ENCODE results near the gene CDC42BPG. TPM values are rescaled to one million over a fixed set of nuclear protein-coding genes. Genes with fewer than 3 reads are reported as not detected.

CDC42BPG gene
- total RNA-seq, 2 donors from 2014 or later = 1.1 to 1.5 TPM

- Mint-ChIP-seq H3K36me3 (ENCODE audit: insufficient read depth in 2 of 2) (peaks cover 2 to 6% of the 10 kb centered on the region in 2 donors), H3K27me3 (ENCODE audit: low read depth) (no peaks in the 10 kb centered on the region), H3K4me1 (ENCODE audit: low read depth) (peaks cover 27% of the 10 kb centered on the region), H3K4me3 (peak overlapping the region; percentile 86 to 93), H3K9me3 (no peaks in the 10 kb centered on the region), H3K27ac (peak overlapping the region; percentile 91)
- ATAC-seq (replicated peaks in 1 of 2) = no peak
- no peak for DNase-seq
Measured at GRCh38 chr11:64803846-64804345, 40.6 kb downstream of the CDC42BPG start.

- DNase-seq (peak; percentile 93 to 95), ATAC-seq (replicated peaks in 1 of 2) (peak; percentile 91 to 93)
- no peaks in the 10 kb centered on the region for H3K9me3 Mint-ChIP-seq
- peaks cover 27% of the 10 kb centered on the region for H3K4me1 Mint-ChIP-seq (ENCODE audit: low read depth)
- peak within 1 kb of the TSS; percentile 86 to 93 for H3K4me3 Mint-ChIP-seq
- no peaks in the 10 kb centered on the region for H3K27me3 Mint-ChIP-seq (ENCODE audit: low read depth)
- H3K36me3 Mint-ChIP-seq (ENCODE audit: insufficient read depth in 2 of 2) = peaks cover 2 to 8% of the 10 kb centered on the region in 2 donors
- H3K27ac Mint-ChIP-seq = peak within 1 kb of the TSS; percentile 91
Measured at GRCh38 chr11:64803158-64803845, 41.2 kb downstream of the CDC42BPG start, which contains the start of gene MAP4K2. Gene MAP4K2, minus strand, starts transcription at chr11:64803214. Its CDS starts 65 bp downstream, at chr11:64803149.

- no peak for ATAC-seq (replicated peaks in 1 of 2)
- no peak overlapping the region for H3K27ac Mint-ChIP-seq
- DNase-seq = no peak
Measured at GRCh38 chr11:64802370-64803157, 41.9 kb downstream of the CDC42BPG start.

GRCh38 chr11:64801561-64802369 lies 42.7 kb downstream of the CDC42BPG start:
- peak overlapping the region; percentile 76 to 78 for H3K4me3 Mint-ChIP-seq
- DNase-seq (peak in 1 of 2 donors; percentile 19), ATAC-seq (replicated peaks in 1 of 2) (no peak)
- H3K4me1 Mint-ChIP-seq (ENCODE audit: low read depth) = peaks cover 27% of the 10 kb centered on the region
- H3K27ac Mint-ChIP-seq = no peak overlapping the region
- no peaks in the 10 kb centered on the region for H3K9me3 Mint-ChIP-seq
- H3K27me3 Mint-ChIP-seq (ENCODE audit: low read depth) = no peaks in the 10 kb centered on the region
- H3K36me3 Mint-ChIP-seq (ENCODE audit: insufficient read depth in 2 of 2) = peaks cover 2 to 5% of the 10 kb centered on the region in 2 donors

More at GRCh38 chr11:64802370-64803157, 41.9 kb downstream of the CDC42BPG start:
- Mint-ChIP-seq H3K4me1 (ENCODE audit: low read depth) (peaks cover 27% of the 10 kb centered on the region), H3K9me3 (no peaks in the 10 kb centered on the region), H3K36me3 (ENCODE audit: insufficient read depth in 2 of 2) (peaks cover 2 to 6% of the 10 kb centered on the region in 2 donors), H3K27me3 (ENCODE audit: low read depth) (no peaks in the 10 kb centered on the region), H3K4me3 (peak overlapping the region; percentile 76 to 78)

- Mint-ChIP-seq H3K27me3 (ENCODE audit: low read depth) (no peaks in the 10 kb centered on the region), H3K36me3 (ENCODE audit: insufficient read depth in 2 of 2) (peaks cover 2 to 5% of the 10 kb centered on the region in 2 donors), H3K9me3 (no peaks in the 10 kb centered on the region), H3K27ac (no peak overlapping the region), H3K4me3 (peak overlapping the region; percentile 76 to 78), H3K4me1 (ENCODE audit: low read depth) (peaks cover 27% of the 10 kb centered on the region)
- ATAC-seq (replicated peaks in 1 of 2) (no peak), DNase-seq (no peak)
Measured at GRCh38 chr11:64801158-64801464, 43.3 kb downstream of the CDC42BPG start.

- ATAC-seq (replicated peaks in 1 of 2) (no peak), DNase-seq (no peak)
- Mint-ChIP-seq H3K4me1 (ENCODE audit: low read depth) (peaks cover 27% of the 10 kb centered on the region), H3K27ac (no peak overlapping the region), H3K27me3 (ENCODE audit: low read depth) (no peaks in the 10 kb centered on the region), H3K36me3 (ENCODE audit: insufficient read depth in 2 of 2) (peaks cover 2% of the 10 kb centered on the region in 2 donors), H3K4me3 (peak overlapping the region in 1 of 2 donors; percentile 78), H3K9me3 (no peaks in the 10 kb centered on the region)
Measured at GRCh38 chr11:64800303-64801157, 43.9 kb downstream of the CDC42BPG start.

DNA sequence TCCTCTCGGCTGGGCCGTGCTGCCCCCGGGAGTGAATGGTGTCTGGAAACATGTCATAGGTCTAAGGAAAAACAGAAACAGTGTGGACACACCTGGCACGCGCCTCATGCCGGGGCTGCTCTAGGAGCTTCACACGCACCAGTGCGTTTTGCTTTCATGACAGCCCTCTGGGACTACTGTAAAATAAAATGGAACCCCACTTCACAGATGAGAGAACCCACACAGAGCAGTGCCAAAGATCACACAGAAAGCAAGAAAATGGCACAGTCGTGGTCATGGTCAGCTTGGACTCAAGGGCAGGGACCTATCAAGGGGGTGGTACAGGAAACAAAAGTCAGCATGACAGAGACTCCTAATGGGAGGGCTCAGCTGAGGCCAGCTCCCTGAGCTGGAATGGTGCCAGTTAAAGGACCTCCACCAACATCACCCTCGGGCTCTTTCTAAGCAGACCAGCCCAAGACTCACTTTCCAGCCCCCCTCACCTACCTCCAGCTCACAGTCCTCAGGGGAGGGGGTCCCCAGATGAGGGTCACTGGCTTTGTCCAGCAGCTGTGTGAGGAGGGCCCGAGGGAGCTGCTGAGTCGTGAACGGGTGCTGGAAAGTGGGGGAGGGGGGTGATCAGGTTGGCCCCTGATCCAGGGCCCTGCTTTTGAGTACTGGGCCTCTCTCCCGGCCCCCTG lies 44.7 kb downstream of the CDC42BPG start:
- no peak overlapping the region for H3K4me3 Mint-ChIP-seq
- H3K36me3 Mint-ChIP-seq (ENCODE audit: insufficient read depth in 2 of 2) = peaks cover 2% of the 10 kb centered on the region in 2 donors
- no peak for DNase-seq
- peaks cover 31% of the 10 kb centered on the region for H3K4me1 Mint-ChIP-seq (ENCODE audit: low read depth)
- no peaks in the 10 kb centered on the region for H3K9me3 Mint-ChIP-seq
- no peak for ATAC-seq (replicated peaks in 1 of 2)
- no peak overlapping the region for H3K27ac Mint-ChIP-seq
- H3K27me3 Mint-ChIP-seq (ENCODE audit: low read depth) = no peaks in the 10 kb centered on the region

DNA sequence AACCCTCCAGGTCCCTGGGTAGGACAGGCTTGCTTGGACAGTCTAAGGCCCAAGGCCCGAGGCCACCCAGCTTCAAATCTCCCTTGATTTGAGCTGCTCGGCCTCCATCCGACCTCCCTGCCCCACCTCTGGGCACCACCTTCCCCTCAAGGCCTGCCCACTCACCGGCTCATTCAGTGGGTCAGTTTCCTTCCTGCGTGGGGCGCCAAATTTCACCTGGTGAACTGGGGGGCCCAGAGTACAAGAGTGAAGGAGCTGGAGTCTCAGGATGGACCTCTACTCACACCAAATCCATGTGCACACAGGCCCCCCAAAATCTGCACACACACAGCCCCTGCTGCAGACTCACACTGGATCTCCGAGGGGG lies 45.2 kb downstream of the CDC42BPG start:
- Mint-ChIP-seq H3K9me3 (no peaks in the 10 kb centered on the region), H3K27me3 (ENCODE audit: low read depth) (no peaks in the 10 kb centered on the region), H3K4me3 (no peak overlapping the region), H3K4me1 (ENCODE audit: low read depth) (peaks cover 33% of the 10 kb centered on the region), H3K36me3 (ENCODE audit: insufficient read depth in 2 of 2) (peaks cover 2% of the 10 kb centered on the region in 2 donors), H3K27ac (no peak overlapping the region)
- DNase-seq = no peak
- no peak for ATAC-seq (replicated peaks in 1 of 2)

GRCh38 chr11:64796757-64797541 lies 47.5 kb downstream of the CDC42BPG start:
- no peaks in the 10 kb centered on the region for H3K27me3 Mint-ChIP-seq (ENCODE audit: low read depth)
- ATAC-seq (replicated peaks in 1 of 2) (no peak), DNase-seq (no peak)
- no peaks in the 10 kb centered on the region for H3K9me3 Mint-ChIP-seq
- peaks cover 28% of the 10 kb centered on the region for H3K4me1 Mint-ChIP-seq (ENCODE audit: low read depth)
- peaks cover 0 to 2% of the 10 kb centered on the region in 2 donors for H3K36me3 Mint-ChIP-seq (ENCODE audit: insufficient read depth in 2 of 2)
- no peak overlapping the region for H3K4me3 Mint-ChIP-seq
- H3K27ac Mint-ChIP-seq = no peak overlapping the region

DNA sequence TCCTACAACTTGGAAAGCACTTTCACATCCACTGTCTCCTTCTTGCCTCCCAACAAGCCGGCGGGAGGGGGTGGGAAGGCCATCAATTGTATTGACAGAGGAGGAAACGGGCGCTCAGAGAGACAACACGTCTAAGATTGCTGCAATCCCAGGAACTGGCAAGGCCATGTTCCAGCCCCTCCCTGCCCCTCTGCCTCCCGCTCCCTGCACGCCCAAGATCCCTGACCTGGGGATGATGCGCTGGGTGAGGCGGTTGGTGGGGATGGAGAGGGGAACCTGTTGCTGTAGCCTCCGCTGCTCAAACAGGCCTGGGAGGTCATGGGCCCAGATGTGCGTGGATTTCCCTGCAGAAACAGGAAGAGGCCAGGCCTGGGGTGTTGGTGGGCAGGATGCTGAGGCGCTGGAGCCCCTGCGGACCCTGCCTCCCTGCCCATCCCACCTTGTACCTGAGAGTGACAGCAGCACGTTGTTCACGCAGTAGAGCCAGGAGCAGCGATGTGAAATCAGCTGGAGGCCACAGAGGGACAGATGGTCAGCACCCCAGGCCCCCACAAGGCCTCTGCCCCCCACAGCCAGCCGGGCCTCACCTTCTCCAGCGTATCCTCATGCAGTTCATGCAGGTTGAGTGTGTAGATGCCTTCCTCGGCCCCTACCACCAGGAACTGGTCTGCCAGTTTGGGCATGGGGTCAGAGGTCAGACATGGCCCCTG lies 48.3 kb downstream of the CDC42BPG start:
- H3K36me3 Mint-ChIP-seq (ENCODE audit: insufficient read depth in 2 of 2) = peaks cover 0 to 2% of the 10 kb centered on the region in 2 donors
- DNase-seq = no peak
- ATAC-seq (replicated peaks in 1 of 2) = no peak
- no peaks in the 10 kb centered on the region for H3K9me3 Mint-ChIP-seq
- H3K27me3 Mint-ChIP-seq (ENCODE audit: low read depth) = no peaks in the 10 kb centered on the region
- peaks cover 20% of the 10 kb centered on the region for H3K4me1 Mint-ChIP-seq (ENCODE audit: low read depth)
- H3K27ac Mint-ChIP-seq = no peak overlapping the region
- no peak overlapping the region for H3K4me3 Mint-ChIP-seq

DNA sequence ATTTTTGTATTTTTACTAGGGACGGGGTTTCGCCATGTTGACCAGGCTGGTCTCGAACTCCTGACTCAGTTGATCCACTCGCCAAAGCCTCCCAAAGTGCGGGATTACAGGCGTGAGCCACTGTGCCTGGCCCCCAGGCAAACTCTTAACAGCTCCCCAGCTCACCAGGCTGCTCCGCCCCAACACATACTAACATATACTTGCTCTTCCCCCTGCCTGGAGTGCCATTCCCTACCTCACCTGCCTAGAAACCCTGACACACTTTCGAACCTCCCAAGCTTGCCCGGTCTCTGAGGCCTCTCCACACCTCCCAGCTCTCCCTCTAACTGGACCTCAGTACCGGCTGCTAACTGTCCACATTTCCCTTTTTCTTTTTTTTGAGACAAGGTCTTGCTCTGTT lies 49.9 kb downstream of the CDC42BPG start:
- Mint-ChIP-seq H3K36me3 (ENCODE audit: insufficient read depth in 2 of 2) (peaks cover 0 to 2% of the 10 kb centered on the region in 2 donors), H3K4me1 (ENCODE audit: low read depth) (peaks cover 13% of the 10 kb centered on the region), H3K27ac (no peak overlapping the region), H3K9me3 (no peaks in the 10 kb centered on the region), H3K4me3 (no peak overlapping the region), H3K27me3 (ENCODE audit: low read depth) (no peaks in the 10 kb centered on the region)
- no peak for DNase-seq
- no peak for ATAC-seq (replicated peaks in 1 of 2)

Data from activated T-cell treated with anti-CD3 and anti-CD28 coated beads, Interleukin-2, amount 50 U/mL, for 72 hours (primary cell).